GM19238 (cell line): ENCODE data around the gene CDC6.

ENCODE experiments used
- DNase-seq: peaks from one replicate; pipeline ENCODE4 v3.0.0; 2011; ENCODE audit warnings: low spot score; ENCODE audit not compliant: insufficient read length

Gene CDC6

DNA sequence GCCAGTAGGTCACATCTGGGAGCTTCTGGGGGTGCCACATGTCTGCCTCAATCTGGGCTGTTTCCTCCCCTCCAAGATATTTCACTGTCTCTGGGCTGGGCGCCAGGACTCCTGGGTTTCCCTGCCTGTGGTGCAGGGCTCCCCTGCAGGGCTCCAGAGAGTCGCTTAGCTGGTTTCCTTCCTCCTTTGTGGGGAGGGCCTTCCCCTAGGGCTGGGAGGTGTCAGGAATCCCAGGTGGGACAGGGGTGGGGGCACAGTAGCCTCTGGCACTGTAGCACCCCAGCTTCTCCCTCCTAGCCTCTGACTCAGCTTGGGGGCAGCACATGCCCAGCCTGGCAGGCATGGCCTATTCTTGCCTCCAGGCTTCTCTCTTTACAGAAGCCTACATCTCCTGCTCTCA lies 23.9 kb downstream of the CDC6 start:
- DNase-seq = no peak

GRCh38 chr17:40312131-40312731 lies 24.6 kb downstream of the CDC6 start:
- DNase-seq = no peak

GRCh38 chr17:40312893-40313667 lies 25.4 kb downstream of the CDC6 start:
- no peak for DNase-seq

GRCh38 chr17:40313668-40314583 lies 26.2 kb downstream of the CDC6 start:
- no peak for DNase-seq

DNA sequence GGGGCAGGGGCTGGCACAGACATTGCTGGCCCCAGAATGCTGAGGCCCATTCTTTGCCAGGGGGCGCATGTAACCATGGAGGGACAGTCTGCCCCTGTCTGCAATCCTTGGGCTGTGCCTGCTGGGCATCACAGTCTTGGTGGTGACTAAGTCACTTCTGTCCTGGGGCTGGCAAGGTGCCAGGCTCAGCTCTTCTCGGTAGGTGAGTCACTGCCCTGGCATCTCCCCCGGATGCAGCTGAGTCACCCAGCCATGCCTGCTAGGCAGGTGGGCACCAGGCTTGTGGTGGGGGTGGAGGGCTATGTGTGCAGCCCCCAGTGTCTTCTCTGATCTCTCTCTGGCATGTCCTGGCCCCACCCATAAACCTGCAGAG lies 26.9 kb downstream of the CDC6 start:
- no peak for DNase-seq

DNA sequence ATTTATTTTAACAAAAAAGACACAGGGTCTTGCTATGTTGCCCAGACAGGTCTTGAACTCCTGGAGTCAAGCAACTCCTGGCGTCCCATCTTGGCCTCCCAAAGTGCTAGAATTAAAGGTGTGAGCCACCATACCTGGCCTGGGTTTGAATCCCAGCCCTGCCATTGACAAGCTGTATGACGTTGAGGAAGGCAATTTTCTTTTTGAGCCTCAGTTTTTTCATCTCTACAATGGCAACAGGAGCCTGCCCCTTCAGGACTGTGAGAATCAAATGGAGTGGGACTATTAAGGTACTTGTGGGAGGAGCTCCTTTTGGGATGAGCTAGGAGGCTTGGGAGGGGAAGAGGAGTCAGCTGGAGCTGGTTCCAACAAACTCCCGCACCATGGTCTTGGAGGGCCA lies 27.5 kb downstream of the CDC6 start:
- DNase-seq = no peak

GRCh38 chr17:40315678-40316570 lies 28.2 kb downstream of the CDC6 start:
- DNase-seq = no peak

DNA sequence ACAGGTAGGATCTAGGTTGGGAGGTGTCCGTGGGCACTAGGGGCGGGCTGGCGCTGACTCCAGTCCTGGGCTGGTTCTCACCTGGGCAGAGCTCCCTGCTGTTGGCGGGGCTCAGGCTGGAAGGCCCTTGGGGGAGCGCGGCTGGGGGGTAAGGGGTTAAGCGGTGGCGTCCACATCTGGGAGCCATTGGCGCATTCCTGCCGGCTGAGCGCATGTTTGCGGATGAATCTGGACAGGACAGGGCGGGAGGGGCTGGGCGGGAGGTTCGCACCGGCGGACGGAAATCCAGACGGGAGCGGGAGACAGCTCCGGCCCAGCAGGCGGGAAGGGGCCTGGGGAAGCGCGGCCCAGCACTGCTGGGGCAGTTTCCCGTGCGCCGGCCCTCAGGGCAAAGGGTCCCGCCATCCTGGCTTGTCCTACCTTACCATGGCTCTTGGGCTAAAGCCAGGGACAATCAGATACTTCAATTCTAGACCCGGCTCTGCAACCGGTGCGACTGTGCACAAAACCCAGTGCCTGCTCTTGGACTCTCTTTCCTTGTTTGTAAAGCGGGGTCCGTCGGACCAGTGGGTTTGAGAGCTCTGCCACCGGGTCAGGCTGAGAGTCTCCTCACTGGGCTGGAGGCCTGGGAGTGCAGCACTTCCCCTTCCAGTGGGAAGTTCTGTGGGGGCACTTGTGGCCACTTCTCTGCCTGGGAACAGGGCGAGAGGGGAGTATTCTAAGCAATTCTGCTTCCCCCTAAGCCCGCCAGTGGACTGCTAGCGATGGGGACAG lies 29.1 kb downstream of the CDC6 start:
- no peak for DNase-seq

- DNase-seq = no peak
Observed at GRCh38 chr17:40317345-40317873, 29.7 kb downstream of the CDC6 start.

- peak; percentile 95 for DNase-seq
Observed at GRCh38 chr17:40317880-40318829, 30.5 kb downstream of the CDC6 start.

- DNase-seq = no peak
Observed at GRCh38 chr17:40318830-40319391, 31.2 kb downstream of the CDC6 start.

DNA sequence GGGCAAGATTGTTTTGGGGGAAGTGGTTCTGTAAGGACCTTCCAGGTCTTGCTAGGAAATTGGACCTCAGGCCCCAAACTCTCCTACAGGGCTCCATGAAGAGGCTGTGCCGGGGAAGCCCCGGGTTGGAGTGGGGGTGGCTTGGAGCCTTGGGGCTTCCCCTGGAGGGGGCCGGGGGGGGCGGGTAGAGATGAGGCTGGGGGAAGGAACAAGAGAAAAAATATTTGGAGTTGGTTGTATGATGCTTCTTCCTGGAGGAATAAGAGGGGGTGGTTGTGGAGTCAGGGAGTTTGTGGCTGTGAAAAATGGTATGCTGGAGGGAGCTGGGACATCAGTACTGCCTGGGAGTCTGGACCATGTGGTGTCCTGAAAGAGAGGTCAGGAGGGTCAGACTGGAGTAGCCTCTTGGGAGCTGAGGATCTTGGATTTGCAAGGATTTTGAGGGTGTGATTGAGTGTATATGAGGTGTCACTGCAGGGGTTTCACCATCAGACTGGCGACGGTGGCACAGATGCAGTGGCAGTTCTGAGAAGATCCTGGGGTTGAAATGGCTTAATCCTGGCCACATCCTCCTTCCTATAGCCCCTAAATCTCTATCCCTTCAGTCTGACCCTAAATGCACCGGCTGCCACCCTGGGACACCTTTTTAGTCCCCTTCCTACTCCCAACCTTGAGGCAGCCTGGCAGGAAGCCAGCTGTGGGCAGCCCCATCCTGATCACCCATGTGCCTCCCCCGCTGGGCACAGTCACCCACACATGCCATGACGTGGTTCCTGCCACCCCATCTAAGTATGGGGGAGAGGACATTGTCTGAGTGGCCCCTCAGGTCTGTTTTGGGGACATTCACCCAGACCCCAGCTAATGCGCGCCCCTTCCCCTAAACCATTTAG lies 32.2 kb downstream of the CDC6 start:
- no peak for DNase-seq

GRCh38 chr17:40320756-40321523 lies 33.3 kb downstream of the CDC6 start:
- no peak for DNase-seq

- DNase-seq = no peak
Observed at GRCh38 chr17:40321524-40321929, 33.8 kb downstream of the CDC6 start.

GRCh38 chr17:40321961-40322357 lies 34.3 kb downstream of the CDC6 start:
- no peak for DNase-seq

DNA sequence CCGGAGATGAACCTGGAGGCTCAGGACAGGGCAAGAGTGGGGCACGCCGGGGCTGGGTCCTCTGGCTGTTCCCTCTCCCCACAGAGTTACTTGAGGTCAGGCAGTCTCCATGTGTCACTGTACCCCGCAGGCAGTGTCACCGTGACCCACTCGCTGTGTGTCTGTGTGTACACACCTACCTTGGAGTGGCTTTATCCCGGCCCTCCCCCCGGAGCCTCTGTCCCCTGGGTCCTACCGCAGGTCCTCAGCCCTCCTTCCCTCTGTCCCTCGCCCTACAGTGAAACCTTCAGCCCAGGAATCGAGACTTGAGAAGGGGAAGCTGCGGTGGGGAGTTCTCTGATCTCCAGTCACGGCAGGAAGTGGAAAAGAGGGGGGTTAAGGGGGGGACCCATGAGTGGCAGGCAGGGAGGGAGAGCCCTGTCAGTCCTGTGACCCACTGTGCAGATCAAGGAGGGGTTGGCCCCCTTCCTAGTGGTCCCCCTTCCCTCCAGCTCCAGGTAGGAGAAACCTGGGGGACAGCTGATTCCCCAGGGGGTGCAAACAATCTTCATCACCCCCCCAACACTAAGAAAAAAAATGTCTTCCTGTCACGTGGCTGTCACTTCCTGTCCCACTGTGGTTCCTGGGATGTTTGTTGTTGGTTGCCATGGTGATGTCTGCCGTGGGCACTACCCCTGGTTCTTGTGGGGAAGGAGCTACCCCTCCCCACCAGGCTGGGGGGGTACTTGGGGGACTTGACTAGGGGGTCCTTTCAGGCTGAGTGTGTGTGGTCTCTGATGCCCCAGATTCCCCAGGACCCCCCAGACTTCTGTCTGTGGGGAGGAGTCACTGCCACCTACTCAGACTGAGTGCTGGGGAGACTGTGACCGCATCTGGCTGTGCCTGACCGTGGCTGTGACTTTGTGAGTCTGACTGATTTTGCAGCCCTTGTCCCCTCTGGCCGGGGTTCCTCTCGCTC lies 35.0 kb downstream of the CDC6 start:
- DNase-seq = peak; percentile 83
